H54 (cell line): Measurements from ENCODE around the gene KIF11.
"Not testable (repeated sequence)": the region's sequence is repeated elsewhere in the genome, so short reads cannot be mapped to it uniquely, and the experiment has no call there.

Source experiments
- DNase-seq: peaks from one replicate; pipeline ENCODE4 v3.0.0; 2011; ENCODE audit warnings: low spot score, mixed read lengths; ENCODE audit not compliant: insufficient read length
- FAIRE-seq: peaks from 3 replicates; lab custom pipeline; 2011; peaks lifted over from hg19 to GRCh38; lab: Jason Lieb, UNC
- POLR2A ChIP-seq: IDR thresholded peaks from 2 replicates; pipeline ENCODE4 v1.6.1; 2011; ENCODE audit warnings: low read depth, mild to moderate bottlenecking, low read length

Gene KIF11

GRCh38 chr10:92619368-92619767 lies 26.4 kb downstream of the KIF11 start:
- DNase-seq (no peak), FAIRE-seq (no peak)
- no peak for TF ChIP-seq POLR2A

- peak; percentile 64 for FAIRE-seq
- no peak for DNase-seq
These were observed 35.0 kb downstream of the KIF11 start for GRCh38 chr10:92627845-92628480.

GRCh38 chr10:92629945-92630344 lies 37.0 kb downstream of the KIF11 start:
- no peak for TF ChIP-seq POLR2A
- DNase-seq (no peak), FAIRE-seq (peak; percentile 75)

More at GRCh38 chr10:92627845-92628480, 35.0 kb downstream of the KIF11 start:
- no peak for TF ChIP-seq POLR2A

GRCh38 chr10:92638037-92638436 lies 45.1 kb downstream of the KIF11 start:
- DNase-seq (no peak), FAIRE-seq (peak; percentile 43)
- TF ChIP-seq POLR2A: no peak

- FAIRE-seq (peak; percentile 98), DNase-seq (peak; percentile 15)
- no peak for TF ChIP-seq POLR2A
These were observed 47.2 kb downstream of the KIF11 start for GRCh38 chr10:92640107-92640506.

GRCh38 chr10:92641492-92641891 lies 48.6 kb downstream of the KIF11 start:
- DNase-seq: no peak
- TF ChIP-seq POLR2A: no peak
- no peak for FAIRE-seq

GRCh38 chr10:92644921-92645320 lies 52.0 kb downstream of the KIF11 start:
- FAIRE-seq (no peak), DNase-seq (no peak)
- no peak for TF ChIP-seq POLR2A

GRCh38 chr10:92650864-92651263 lies 57.9 kb downstream of the KIF11 start:
- not testable (repeated sequence) for DNase-seq, FAIRE-seq

GRCh38 chr10:92655426-92655825 lies 62.5 kb downstream of the KIF11 start:
- TF ChIP-seq POLR2A: no peak
- DNase-seq (no peak), FAIRE-seq (no peak)

GRCh38 chr10:92656266-92656961 lies 63.5 kb downstream of the KIF11 start:
- DNase-seq (no peak), FAIRE-seq (peak; percentile 43)
- TF ChIP-seq POLR2A: no peak

- no peak for TF ChIP-seq POLR2A
- DNase-seq (no peak), FAIRE-seq (no peak)
These were observed 64.1 kb downstream of the KIF11 start for GRCh38 chr10:92657024-92657423.

- no peak for FAIRE-seq
These were observed 69.9 kb downstream of the KIF11 start for GRCh38 chr10:92662848-92663247.

GRCh38 chr10:92664322-92664721 lies 71.4 kb downstream of the KIF11 start:
- FAIRE-seq (no peak), DNase-seq (no peak)
- TF ChIP-seq POLR2A: no peak

More at GRCh38 chr10:92662848-92663247, 69.9 kb downstream of the KIF11 start:
- DNase-seq: no peak
- TF ChIP-seq POLR2A: no peak

GRCh38 chr10:92667078-92667477 lies 74.1 kb downstream of the KIF11 start:
- FAIRE-seq (no peak), DNase-seq (no peak)
- no peak for TF ChIP-seq POLR2A

GRCh38 chr10:92677708-92678107 lies 84.8 kb downstream of the KIF11 start:
- FAIRE-seq (peak; percentile 30), DNase-seq (no peak)
- no peak for TF ChIP-seq POLR2A
